Islet of Langerhans (tissue), 1 donor: ENCODE measurements around the gene PTGES.
"Not testable (repeated sequence)": the region's sequence is repeated elsewhere in the genome, so short reads cannot be mapped to it uniquely, and the experiment has no call there.

ENCODE experiments used
- FAIRE-seq: peaks from one replicate; lab custom pipeline; 2011; peaks lifted over from hg19 to GRCh38; lab: Jason Lieb, UNC

The PTGES gene

DNA sequence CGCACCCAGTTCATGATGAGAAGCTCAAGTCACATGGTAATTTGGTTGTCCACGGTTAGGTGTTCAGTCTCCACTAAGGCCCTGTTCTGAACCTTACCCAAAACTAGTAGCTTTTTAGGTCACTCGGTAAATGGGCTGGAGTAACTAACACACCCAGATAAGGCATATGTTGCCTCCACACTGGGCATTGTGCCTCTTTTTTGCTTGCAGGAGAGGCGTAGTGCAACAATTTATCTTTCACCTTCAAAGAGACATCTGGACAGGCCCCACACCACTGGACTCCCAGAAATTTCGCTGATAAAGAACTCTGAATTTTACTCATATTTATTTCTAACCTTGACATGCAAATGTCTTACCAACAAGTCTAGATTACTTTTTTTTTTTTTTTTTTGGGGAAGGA is 16.8 kb upstream of the PTGES start:
- FAIRE-seq: no peak

DNA sequence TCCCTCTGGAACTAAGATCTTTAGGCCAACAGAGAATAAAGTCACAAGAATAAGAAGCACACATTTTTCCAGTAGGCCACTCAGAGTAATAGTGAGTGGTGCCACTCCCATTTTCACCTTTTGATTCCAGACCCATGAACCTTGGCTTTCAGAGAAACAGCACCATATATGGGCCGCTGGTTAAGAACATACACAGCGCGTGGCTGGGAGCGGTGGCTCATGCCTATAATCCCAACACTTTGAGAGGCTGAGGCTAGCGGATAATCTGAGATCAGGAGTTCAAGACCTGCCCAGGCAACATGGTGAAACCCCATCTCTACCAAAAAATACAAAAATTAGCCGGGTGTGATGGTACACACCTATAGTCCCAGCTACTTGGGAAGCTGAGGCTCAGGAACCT is 15.6 kb upstream of the PTGES start:
- FAIRE-seq: no peak

DNA sequence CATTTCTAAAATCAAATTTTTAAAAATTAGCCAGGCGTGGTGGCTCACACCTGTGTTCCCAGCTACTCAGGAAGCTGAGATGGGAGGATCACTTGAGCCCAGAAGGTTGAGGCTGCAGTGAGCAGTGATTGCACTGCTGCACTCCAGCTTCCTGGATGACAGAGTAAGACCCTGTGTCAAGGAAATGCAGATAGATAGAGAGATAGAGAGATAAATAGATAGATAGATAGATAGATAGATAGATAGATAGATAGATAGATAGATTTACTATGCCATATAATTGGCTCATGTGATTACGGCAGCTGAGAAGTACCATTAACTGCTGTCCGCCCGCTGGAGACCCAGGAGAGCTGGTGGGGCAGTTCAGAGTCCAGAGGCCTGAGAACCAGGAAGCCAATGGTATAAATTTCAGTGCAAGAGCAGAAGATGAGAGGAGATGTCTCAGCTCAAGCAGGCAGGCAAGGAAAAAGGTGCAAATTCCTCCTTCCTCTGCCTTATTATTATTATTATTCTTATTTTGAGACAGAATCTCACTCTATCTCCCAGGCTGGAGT is 13.0 kb upstream of the PTGES start:
- FAIRE-seq: no peak

DNA sequence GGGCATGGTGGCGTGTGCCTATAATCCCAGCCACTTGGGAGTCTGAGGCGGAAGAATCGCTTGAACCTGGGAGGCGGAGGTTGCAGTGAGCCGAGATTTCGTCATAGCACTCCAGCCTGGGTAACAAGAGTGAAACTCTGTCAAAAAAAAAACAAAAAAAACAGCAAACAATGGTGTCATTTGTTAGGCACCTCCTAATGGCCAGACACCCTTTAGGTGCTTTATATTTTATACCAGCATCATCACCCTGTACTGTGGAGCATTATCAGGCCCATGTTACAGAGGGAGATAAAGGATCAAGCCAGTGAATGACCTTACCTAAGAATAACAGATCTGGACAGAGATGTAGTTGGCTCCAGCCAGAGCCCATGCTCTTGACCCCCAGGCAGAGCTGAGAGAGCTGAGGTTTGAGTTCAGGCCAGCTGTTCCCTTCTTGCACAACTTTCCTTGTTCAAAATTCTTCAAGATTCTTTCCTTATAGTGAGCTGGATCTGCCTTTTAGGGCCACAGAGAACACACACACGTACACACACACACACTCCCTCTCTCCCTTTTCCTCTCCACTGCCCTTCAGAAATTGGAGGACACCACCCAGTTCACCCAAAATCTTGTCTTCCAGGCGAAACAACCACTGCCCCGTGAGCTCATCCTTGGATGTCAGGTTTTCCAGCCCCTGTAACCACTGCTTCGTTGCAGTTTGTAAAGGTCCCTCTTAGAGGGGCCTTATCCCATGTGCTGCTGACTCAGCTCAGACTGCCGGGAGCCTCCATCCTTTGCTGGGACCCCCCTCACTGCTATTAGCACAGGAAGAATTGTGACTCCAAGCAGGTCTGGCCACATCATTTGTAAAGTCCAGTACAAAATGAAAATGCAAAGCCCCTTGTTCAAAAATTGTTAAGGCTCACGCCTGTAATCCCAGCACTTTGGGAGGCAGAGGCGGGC is 10.4 kb upstream of the PTGES start:
- FAIRE-seq: no peak

DNA sequence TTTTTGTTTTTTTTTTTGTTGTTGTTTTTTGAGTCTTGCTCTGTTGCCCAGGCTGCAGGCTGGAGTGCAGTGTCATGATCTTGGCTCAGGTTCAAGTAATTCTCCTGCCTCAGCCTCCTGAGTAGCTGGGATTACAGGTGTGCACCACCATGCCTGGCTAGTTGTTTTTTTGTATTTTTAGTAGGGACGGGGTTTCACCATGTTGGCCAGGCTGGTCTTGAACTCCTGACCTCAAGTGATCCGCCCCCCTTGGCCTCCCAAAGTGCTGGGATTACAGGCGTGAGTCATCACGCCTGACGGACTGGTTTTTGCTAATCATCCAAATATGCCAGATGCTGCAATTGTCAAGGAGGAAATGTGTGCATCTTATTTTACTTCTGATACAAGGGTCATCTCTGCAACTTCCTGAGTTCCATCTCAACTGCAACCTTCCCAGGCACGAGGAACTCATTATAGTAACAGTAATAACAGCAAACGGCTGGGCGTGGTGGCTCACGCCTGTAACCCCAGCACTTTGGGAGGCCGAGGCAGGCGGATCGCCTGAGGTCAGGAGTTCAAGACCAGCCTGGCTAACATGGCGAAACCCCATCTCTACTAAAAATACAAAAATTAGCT is 9.6 kb upstream of the PTGES start:
- FAIRE-seq: not testable (repeated sequence)

DNA sequence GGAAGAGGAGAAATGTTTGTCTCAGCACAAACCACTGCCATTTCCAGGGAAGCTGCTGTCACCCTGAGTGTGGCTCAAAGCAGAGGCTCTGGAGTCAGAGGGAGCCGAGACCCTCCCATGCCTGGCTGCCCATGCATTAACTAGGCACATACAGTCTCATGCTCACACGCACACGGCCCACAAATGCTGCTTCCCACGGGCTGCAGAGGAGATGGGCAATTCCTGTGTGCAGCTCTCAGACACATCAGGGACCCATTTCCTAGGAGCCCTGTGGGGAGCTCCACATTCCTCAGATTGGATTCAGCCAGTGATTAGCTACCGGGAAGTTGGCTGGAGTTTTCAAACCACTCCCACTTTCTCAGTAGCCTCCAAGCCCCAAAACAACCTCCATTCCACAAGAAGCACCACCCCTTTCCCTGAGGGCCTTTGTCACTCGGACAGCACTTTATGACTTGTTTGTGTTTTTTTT is 9.1 kb upstream of the PTGES start:
- FAIRE-seq: no peak

DNA sequence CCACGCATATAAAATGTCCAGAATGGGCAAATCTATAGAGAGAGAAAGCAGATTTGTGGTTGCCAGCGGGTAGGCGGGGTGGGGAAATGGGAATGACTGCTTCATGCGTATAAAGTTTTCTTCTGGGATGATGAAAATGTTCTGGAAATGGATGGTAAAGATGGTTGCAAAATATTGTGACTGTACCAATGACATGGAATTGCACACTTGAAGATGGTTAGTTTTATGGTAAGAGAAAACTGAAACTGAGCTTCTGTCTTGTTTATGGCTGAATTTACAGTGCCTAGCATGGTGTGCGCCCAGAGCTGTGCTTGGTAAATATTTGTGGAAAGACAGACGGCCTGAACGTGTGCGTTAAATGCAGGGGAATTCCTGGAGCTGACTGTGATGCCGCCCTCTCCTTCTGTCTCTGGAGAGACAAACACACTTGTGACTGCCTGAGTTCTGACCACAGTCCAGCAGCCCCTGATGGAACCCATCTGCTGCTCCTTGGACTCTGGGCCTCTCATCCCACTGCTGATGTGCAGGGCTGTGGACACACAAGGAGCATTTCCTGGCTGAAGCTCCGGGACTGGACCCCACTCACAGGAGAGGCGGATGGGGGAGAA is 8.6 kb upstream of the PTGES start:
- FAIRE-seq: no peak

DNA sequence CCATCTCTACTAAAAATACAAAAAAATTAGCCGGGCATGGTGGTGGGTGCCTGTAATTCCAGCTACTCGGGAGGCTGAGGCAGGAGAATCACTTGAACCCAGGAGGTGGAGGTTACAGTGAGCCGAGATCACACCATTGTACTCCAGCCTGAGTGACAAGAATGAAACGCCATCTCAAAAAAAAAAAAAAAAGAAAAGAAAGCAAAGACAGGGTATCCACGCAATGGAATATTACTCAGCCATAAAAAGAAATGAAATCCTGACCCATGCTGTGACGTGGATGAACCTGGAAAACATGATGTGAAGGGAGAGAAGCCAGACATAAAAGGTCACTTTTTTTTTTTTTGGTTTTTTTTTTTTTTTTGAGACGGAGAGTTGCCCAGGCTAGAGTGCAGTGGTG is 7.9 kb upstream of the PTGES start:
- FAIRE-seq: not testable (repeated sequence)

DNA sequence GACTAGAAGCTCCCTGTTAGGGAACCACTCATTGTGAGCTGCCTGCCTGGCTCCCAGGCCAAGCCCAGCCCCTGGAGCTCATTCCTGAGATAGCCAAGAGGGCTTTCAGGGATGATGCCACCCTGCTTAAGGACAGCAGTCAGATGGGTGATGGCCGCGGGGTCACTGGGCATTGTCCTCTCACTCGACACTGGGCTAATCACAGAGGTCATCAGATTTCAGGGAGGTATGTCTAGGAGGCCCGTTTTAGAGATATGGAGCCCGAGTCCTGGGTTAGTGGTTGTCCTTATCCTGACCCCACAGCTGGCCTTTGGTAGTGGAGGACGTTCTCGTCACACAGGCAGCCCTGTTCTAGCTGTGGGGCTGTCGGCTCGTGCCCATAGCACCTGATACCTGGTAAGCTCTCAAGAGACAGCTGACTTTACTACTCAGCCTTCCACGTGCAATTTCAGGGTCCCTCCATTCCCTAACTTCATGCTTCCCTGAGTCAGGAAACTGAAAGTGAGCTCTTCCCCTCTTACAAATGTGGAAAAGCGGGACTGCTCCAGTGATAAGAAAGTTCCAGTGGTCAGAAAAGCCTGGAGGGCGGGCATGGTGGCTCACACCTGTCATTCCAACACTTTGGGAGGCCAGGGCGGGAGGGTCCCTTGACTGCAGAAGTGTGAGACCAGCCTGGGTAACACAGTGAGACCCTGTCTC is 7.1 kb upstream of the PTGES start:
- FAIRE-seq: no peak

DNA sequence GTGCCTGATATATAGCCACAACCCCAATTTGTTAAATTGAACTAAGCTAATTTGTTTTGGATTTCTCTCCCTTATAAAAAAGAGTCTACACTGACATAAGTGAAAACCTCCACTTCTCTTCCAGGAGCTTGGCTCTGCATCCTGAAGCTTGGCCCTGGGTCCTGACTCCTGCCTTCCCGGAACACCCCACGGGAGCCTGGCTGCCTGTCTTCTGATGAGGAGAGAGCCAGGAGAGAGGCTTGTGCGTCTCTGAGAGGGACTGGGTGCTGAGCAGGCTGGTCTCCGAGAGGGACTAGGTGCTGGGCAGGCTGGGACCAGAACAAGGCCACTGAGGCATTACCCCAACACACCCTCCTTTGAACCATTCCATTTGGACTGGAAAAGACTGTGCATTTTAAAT is 6.5 kb upstream of the PTGES start:
- no peak for FAIRE-seq

DNA sequence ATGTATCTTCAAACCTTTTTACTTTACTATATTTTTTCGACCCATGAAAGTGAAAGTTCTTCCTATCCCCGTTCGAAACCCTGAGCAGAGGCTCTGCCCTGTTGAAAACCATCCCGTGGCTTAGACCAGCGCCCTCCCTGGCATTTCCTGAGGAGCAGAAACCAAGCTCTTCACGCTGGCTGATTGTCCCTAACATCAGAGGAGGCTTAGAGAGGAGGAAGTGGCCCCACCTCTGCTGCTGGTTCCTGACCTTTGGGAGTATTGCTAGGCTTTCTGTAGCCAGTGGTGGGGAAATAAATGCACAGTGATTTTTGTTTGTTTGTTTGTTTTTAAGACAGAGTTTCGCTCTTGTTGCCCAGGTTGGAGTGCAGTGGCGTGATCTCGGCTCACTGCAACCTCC is 4.2 kb upstream of the PTGES start:
- FAIRE-seq: no peak

DNA sequence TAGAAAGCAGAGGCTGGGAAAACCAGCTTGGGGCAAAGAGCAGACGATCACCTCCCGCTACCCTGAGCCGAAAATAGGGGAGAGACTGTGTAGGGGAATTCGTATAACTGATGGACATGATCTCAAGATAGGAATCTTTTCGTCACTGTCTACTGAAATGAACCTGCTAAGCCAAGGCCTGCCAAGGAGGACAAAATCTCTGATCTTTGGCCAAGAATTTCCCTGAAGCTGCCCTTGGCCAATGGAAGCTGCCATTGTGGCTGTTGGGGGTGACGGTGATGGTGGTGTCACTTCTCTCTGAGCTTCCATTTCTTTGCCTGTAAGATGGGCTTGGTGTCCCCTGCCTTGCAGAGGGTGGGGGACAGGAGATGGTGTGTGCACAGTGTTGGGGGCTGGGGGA is 3.3 kb upstream of the PTGES start:
- no peak for FAIRE-seq

DNA sequence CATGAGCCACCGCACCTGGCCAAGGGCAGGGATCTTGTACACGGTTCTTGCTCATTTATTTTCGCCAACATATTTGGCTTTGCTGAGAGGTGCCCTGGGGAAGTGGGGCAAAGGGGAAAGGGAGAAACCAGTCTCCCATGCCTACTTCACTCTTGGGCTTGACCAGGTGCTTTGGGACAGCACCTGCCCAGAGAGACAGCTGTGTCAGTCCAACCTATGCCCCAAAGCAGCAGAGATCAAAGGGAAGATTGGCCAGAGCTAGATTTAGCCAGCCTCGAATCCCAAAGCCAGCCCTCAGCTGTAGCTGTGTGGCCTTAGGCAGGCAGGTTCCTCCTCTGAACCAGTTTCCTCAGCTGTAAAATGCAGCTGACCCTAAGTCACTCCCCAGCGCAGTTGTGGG is 2.3 kb upstream of the PTGES start:
- FAIRE-seq: no peak

DNA sequence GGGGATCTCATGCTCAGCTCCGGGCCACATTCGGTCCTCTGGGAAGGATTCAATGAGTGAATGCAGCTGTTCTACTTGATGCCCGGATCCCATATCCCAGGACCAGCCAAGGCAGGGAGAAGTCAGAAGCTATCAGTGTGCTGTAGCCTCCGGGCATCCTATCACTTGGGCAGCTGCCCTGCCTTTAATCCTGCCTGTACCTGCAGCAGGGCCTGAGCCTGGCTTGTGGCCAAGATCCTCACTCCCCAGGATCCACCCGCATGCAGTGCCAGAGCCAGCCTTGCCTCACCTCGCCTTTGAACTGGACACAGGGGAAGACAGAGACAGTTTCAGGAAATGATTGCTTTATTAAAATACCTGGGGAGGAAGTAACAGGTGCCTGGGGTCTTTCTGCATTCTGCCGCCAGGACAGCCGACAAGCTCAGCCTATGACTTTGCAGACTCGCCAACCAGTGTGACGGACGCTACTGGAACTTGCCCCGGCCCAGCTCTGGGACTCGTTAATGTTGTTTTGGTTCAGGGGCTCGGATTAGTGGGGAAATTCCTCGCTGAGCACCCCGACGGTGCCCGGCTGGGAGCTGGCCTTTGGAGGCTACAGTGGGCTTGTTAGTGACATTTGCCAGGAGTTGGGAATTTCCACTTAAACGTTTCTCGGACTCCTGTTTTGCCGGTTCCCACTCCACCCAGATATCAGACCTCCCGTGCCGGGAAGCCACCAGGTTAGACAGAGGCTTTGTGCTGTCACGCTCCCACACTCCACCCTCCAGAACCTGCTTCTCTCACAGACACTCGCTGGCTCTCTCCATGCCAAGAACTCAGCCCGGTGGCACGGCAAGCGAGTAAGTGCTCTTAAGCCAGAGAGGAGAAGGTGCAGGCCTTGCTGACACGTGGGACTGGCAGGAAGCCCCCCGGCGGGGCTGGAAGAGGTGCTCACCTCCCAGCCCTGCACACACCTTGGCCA is 721 bp downstream of the PTGES start:
- FAIRE-seq: no peak

DNA sequence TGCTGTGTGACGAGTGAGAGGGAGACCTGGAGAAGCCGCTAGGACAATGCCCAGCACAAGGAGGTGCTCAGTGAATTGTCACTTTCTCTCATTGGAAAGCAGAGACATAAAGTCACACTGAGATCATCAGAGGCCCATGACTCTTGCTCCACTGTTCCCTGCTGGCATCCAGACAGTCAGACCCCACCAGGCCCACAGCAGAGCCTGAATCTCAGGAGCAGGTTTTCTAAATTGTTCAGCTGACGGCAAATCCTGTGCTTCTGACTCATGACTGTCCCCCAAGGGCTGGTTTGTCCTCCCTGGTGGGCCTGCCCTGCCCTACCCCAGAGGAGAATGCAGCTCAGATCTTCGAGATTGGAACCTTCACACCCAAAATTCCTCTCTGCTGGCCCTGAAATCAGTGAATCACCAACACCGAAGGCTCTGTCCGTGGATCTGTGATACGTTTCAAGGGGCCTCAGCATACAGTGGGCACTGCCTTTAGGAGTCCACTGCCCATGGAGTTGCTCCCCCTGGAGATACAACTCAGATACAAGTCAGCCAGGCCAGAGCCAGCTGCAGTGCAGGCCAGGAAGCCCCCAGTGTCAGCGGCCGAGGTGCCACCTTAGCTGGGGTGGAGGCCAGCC is 2.7 kb downstream of the PTGES start:
- no peak for FAIRE-seq

DNA sequence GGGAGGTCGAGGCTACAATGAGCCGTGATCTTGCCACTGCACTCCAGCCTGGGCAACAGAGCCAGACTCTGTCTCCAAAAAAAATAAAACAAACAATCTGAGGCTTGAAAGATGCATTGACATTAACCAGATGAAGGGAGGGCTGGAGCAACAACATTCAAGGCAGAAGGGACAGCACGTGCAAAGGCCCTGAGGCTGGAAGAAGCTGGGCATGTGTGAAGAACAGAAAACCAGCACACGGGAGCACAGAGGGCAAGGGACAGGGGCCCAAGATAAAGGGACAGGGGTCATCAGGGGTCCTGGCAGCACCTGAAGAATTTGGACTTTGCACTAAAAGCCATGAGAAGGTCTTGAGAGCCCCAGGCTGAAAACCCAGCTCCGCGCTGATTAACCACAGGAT is 3.3 kb downstream of the PTGES start:
- no peak for FAIRE-seq

DNA sequence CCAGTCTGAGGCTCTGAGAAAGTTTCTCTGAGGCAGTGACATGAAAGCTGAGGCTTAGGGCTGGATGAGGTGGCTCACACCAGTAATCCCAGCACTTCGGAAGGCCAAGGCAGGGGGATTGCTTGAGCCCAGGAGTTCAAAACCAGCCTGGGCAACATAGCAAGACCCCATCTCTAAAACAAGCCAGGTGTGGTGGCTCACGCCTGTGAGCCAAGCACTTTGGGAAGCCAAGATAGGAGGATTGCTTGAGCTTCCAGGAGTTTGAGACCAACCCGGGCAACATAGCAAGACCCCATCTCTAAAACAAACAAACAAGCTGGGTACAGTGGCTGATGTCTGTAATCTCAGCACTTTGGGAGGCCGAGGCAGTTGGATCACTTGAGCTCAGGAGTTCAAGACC is 3.8 kb downstream of the PTGES start:
- not testable (repeated sequence) for FAIRE-seq

DNA sequence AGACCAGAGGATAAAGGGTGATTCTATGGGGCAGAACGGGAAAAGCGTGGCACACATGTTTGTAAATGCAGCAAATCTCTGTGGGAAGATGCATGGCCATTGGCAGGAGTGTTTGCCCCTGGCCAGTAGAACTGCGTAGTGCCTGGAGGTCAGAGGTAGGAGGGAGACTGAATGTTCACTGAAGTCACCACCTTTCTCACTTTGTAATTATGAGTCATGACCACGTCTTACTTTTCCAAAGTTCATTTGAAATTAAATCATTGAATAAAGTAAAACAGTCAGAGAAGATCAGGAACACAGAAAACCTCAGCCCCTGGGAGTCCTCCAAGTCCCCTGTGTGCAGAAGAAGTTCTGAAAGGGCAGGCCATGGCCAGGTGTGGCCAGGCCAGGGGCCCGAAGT is 4.6 kb downstream of the PTGES start:
- no peak for FAIRE-seq

DNA sequence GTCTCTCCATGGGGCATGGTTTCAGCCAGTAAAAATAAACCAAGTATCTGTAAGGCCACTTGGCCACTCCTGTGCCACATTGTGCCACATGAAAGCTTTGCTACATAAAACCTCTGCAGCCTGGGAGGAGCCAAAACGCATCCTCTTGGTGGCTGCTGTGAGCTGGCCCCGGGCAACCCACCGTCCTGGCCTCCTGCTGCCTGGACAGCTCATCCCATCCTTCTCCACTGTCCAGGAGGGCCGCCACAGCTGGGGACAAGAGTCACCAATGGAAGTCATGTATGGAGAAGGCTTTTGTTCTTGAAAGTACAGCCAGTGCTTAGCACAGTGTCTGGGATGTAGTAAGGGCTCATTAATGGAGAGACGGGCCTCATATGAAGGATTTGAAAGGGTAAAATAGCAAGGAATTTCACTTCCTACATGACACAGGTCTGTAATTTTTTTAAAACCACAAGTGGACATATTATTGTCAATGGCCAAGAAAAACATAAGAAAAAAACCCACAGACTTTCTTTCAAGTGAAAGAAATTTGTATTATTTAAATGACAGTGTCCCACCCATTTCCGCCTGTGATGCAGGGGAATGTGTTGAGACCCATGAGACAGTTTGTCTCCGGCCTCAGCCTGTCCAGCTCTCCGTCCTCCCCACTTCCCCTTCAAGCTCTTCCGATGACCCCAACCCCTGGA is 6.6 kb downstream of the PTGES start:
- FAIRE-seq: no peak

DNA sequence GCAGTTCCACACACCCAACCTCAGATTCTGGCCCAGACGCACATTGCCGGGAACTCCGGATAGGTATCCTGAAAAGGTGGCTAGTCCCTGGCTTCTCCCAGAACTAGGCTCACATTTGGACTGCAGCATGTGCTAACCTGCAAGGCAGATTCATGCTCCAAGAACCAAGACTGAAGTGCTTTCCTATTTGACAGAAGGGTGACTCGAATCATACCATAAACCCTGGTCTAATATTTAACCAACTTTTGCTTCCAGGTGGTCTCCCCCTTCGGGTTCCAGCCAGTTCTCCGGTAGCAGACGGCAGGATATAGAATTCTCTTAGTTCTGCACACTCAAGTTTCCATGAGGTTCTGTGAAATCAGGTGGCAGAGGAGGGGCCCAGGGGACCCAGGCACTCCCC is 7.6 kb downstream of the PTGES start:
- FAIRE-seq: no peak
